ENCODE results near the gene SYCE1. TPM values are rescaled to one million over a fixed set of nuclear protein-coding genes. Genes with fewer than 3 reads are reported as not detected.
"Not testable (repeated sequence)": the region's sequence is repeated elsewhere in the genome, so short reads cannot be mapped to it uniquely, and the experiment has no call there.

The SYCE1 gene
- total RNA-seq, 1 donor from 2014 or later = 0.87 TPM

DNA sequence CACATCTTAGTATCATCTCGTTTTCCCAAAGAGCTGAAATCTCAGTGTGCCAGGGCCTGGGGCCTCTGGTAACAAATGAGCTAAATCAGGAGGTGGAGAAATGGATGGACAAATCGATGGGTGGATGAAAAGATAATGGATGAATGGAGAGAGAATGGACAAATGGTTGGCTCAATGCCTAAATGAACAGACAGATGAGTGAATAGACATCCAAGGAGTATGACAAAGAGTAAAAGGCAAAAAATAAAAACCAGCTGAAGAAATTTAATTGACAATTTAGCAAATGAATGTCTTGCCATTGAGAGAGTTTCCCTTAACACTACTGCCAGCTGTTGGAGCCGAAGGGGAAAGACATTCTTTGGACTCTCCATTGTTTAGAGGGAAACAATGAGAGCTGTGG, 8.0 kb downstream of the SYCE1 start:
- no peak overlapping the region for H3K4me3 ChIP-seq
- no peak for DNase-seq
- intact Hi-C loops (cut with DNase I) = no loop called here
- H3K27ac ChIP-seq = no peak overlapping the region
- ATAC-seq = no peak
- H3K4me1 ChIP-seq = no peaks in the 10 kb centered on the region
- no peaks in the 10 kb centered on the region for H3K27me3 ChIP-seq
- H3K36me3 ChIP-seq = no peaks in the 10 kb centered on the region
- TF ChIP-seq, protein P1, sequence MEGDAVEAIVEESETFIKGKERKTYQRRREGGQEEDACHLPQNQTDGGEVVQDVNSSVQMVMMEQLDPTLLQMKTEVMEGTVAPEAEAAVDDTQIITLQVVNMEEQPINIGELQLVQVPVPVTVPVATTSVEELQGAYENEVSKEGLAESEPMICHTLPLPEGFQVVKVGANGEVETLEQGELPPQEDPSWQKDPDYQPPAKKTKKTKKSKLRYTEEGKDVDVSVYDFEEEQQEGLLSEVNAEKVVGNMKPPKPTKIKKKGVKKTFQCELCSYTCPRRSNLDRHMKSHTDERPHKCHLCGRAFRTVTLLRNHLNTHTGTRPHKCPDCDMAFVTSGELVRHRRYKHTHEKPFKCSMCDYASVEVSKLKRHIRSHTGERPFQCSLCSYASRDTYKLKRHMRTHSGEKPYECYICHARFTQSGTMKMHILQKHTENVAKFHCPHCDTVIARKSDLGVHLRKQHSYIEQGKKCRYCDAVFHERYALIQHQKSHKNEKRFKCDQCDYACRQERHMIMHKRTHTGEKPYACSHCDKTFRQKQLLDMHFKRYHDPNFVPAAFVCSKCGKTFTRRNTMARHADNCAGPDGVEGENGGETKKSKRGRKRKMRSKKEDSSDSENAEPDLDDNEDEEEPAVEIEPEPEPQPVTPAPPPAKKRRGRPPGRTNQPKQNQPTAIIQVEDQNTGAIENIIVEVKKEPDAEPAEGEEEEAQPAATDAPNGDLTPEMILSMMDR (IDR thresholded peaks at IDR 0.05) = no peak
- no peaks in the 10 kb centered on the region for H3K9me3 ChIP-seq

GRCh38 chr10:133555521-133555920, 9.9 kb downstream of the SYCE1 start:
- Histone ChIP-seq H3K4me3 (no peak overlapping the region), H3K36me3 (no peaks in the 10 kb centered on the region), H3K9me3 (no peaks in the 10 kb centered on the region), H3K4me1 (no peaks in the 10 kb centered on the region), H3K27ac (no peak overlapping the region), H3K27me3 (no peaks in the 10 kb centered on the region)
- intact Hi-C loops (cut with DNase I) = no loop called here
- no peak for ATAC-seq
- DNase-seq = peak; percentile 42
- TF ChIP-seq, protein P1 (IDR thresholded peaks at IDR 0.05) = no peak

DNA sequence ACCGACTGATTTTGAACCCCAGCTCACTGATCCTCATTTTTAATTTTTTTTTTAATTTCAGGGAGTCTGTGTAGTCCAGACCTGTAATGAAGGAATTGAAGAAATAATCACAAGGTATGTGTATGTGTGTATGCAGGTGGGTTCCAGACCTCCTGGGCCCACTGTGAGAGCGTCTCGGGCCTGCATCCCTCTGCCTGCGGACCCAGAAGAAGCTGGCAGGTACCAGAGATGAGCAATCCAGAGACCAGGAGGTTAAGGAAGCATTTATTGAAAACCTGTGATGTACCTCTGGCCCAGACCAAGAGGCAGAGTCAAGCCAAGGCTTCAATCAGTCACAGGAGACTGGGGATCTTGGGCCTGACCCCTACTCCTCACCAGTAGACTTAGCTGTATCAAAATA, 10.8 kb downstream of the SYCE1 start:
- DNase-seq (no peak), ATAC-seq (no peak)
- Histone ChIP-seq H3K27me3 (no peaks in the 10 kb centered on the region), H3K36me3 (no peaks in the 10 kb centered on the region), H3K4me3 (no peak overlapping the region), H3K27ac (no peak overlapping the region), H3K9me3 (no peaks in the 10 kb centered on the region), H3K4me1 (no peaks in the 10 kb centered on the region)
- intact Hi-C loops (cut with DNase I) = no loop called here
- TF ChIP-seq, protein P1 (IDR thresholded peaks at IDR 0.05) = no peak

DNA sequence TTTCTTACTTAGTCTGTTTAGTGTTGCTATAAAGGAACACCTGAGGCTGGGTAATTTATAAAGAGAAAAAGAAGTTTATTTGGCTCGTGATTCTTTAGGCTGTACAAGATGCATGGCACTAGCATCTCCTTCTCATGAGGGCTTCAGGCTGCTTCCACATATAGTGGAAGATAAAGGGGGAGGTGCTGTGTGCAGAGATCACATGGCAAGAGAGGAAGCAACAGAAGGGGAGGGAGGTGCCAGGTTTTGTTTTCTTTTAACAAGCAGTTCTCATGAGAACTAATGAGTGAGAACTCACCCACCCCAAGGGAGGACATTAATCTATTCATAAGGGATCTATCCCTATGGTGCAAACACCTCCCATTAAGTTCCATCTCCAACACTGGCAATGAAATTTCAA, 20.9 kb downstream of the SYCE1 start:
- Histone ChIP-seq H3K27me3 (no peaks in the 10 kb centered on the region), H3K27ac (no peak overlapping the region), H3K36me3 (no peaks in the 10 kb centered on the region), H3K9me3 (no peaks in the 10 kb centered on the region), H3K4me1 (no peaks in the 10 kb centered on the region), H3K4me3 (no peak overlapping the region)
- intact Hi-C loops (cut with DNase I) = no loop called here
- TF ChIP-seq, protein P1 (IDR thresholded peaks at IDR 0.05) = no peak
- ATAC-seq (no peak), DNase-seq (no peak)

- H3K36me3 ChIP-seq; H3K4me3 ChIP-seq; H3K27ac ChIP-seq; H3K4me1 ChIP-seq; H3K9me3 ChIP-seq; DNase-seq; H3K27me3 ChIP-seq; ATAC-seq; intact Hi-C loops (cut with DNase I): not testable (repeated sequence)
These were observed 23.9 kb downstream of the SYCE1 start for GRCh38 chr10:133541441-133541975.

DNA sequence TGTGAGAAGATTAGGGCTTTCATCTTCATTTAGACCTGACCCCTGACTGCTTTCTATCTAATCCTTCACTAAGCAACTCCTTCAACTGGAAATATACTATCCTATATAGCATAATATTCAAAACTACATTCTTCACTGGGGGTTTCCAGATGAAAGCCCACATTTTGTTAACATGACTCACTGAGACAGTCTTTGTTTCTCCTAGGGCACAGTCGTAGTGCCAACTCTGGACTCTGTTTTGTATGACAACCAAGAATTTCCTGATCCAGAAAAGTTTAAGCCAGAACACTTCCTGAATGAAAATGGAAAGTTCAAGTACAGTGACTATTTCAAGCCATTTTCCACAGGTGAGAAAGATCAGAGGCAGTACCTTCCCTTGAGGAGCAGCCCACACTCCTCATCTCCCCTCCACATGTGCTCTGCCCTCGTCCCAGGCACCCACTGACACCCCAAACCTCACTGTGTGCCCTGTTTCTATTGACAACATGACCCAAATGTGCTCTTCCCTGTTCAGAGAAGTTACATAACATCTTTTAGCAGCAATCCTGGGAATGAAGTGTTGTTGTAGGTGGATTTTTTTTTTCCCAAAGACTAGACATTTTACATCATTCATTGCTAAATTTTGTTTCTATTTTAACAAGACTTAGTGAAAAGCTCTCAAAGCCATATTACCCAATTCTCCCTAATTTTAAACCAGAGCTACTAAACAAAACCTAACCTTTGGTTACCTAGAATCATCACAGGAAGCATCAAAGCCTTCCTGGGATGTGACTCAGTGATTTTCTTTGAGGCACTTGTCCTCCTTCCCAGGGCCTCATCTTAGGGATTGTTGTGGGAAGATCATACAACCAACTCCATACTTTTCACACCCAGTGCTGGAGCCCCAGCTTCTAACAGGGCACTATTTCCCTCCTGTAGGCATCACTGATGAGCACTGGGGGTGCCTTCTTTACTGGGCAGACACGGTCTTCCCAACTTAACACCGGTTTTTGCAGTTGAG, 27.5 kb downstream of the SYCE1 start:
- H3K4me1 ChIP-seq = no peaks in the 10 kb centered on the region
- no peaks in the 10 kb centered on the region for H3K27me3 ChIP-seq
- TF ChIP-seq, protein P1 (IDR thresholded peaks at IDR 0.05) = no peak
- no peak overlapping the region for H3K27ac ChIP-seq
- H3K36me3 ChIP-seq = no peaks in the 10 kb centered on the region
- H3K4me3 ChIP-seq = no peak overlapping the region
- H3K9me3 ChIP-seq = no peaks in the 10 kb centered on the region
- DNase-seq = no peak
- intact Hi-C loops (cut with DNase I) = no loop called here
- ATAC-seq = no peak

Data from upper lobe of right lung (tissue), 1 donor.